K562 (cell line): ENCODE data around the gene TMC2. TPM values are rescaled to one million over a fixed set of nuclear protein-coding genes. Genes with fewer than 3 reads are reported as not detected.

Experiments
- ATF7 ChIP-seq: fragments of 450-650 bp; IDR thresholded peaks from 2 replicates; pipeline ENCODE4 v1.7.1; 2014; ENCODE audit warnings: mild to moderate bottlenecking, moderate library complexity
- BRF1 ChIP-seq: IDR thresholded peaks from 3 replicates; pipeline ENCODE4 v1.6.1; 2011; ENCODE audit warnings: borderline replicate concordance, mild to moderate bottlenecking; ENCODE audit not compliant: insufficient read length; ENCODE audit errors: extremely low read depth
- KAT7 ChIP-seq: sonication (generic); formaldehyde crosslinking; IDR thresholded peaks from 2 replicates; pipeline ENCODE4 v1.8.0; 2022; ENCODE audit warnings: missing genetic modification reagents, mild to moderate bottlenecking, borderline replicate concordance
- KHSRP ChIP-seq: fragments of 450-650 bp; IDR thresholded peaks from 2 replicates; pipeline ENCODE4 v1.6.1; 2017
- NCOA4 ChIP-seq: fragments of 450-650 bp; IDR thresholded peaks from 2 replicates; pipeline ENCODE4 v1.6.1; 2018; ENCODE audit warnings: mild to moderate bottlenecking; ENCODE audit not compliant: partially characterized antibody
- POLR2H ChIP-seq: IDR thresholded peaks from 2 replicates; pipeline ENCODE4 v1.6.1; 2016; ENCODE audit warnings: missing genetic modification characterization, low read depth, mild to moderate bottlenecking, control low read depth, missing compliant biosample characterization, moderate library complexity
- PYGO2 ChIP-seq: fragments of 450-650 bp; IDR thresholded peaks from 2 replicates; pipeline ENCODE4 v1.6.1; 2016; ENCODE audit warnings: mild to moderate bottlenecking, missing genetic modification characterization, moderate library complexity, missing compliant biosample characterization
- SAP30 ChIP-seq: fragments of 200-600 bp; sonication (generic); IDR thresholded peaks from 2 replicates; pipeline ENCODE4 v1.6.1; 2012; ENCODE audit warnings: borderline replicate concordance, low read depth, mild to moderate bottlenecking, moderate library complexity, low read length, control low read depth, inconsistent platforms; ENCODE audit not compliant: insufficient read depth, poor library complexity, severe bottlenecking
- SMARCA4 ChIP-seq: fragments of 450-650 bp; IDR thresholded peaks from 2 replicates; pipeline ENCODE4 v1.6.1; 2016
- ZFP30 ChIP-seq: fragments of 250-450 bp; sonication (Bioruptor Pico); IDR thresholded peaks from 2 replicates; pipeline ENCODE4 v1.8.0; 2022; ENCODE audit warnings: moderate library complexity, mild to moderate bottlenecking, inconsistent platforms, borderline replicate concordance
- polyA plus RNA-seq, 8 experiments: library from polyadenylated mRNA; depleted of rRNA in 4 of 8; stranded (reverse) in 5 of 8; unstranded in 3 of 8; fragments of >200 nt; fragmentation: Nextera tagmentation in 2 of 8; fragmentation: Illumina TruSeq in 1 of 8; extraction: Ambion mirVana in 2 of 8; extraction: Trizol in 1 of 8; gene quantifications; 2 replicates each; pipeline versions ENCODE4 v1.2.1 to v1.2.3, GENCODE V29; 2011 to 2014; ENCODE audit warnings: inconsistent platforms in 1 of 8, missing spikeins in 1 of 8
- total RNA-seq, 7 experiments: library from RNA; depleted of rRNA in 6 of 7; stranded (reverse); fragments of >200 nt in 6 of 7; fragmentation: Illumina TruSeq in 2 of 7; extraction: Trizol in 2 of 7; gene quantifications; 2 replicates each; pipeline versions ENCODE4 v1.2.1 to v1.2.3, GENCODE V29; 2011 to 2021; ENCODE audit warnings: low replicate concordance in 1 of 7
- TF ChIP-seq, protein P1 (sequence below), 2 experiments: fragments of 450-650 bp; IDR thresholded peaks; 2 replicates each; pipeline ENCODE4 v1.6.1; 2018; ENCODE audit warnings: mild to moderate bottlenecking in 2 of 2, low read depth in 1 of 2; ENCODE audit not compliant: partially characterized antibody in 2 of 2
- TF ChIP-seq, protein P2 (sequence below), 3 experiments: IDR thresholded peaks in 2 of 3; conservative IDR thresholded peaks in 1 of 3; 2 replicates each; pipeline ENCODE4 v1.5.1; 2011 to 2012; ENCODE audit warnings: low read length in 3 of 3, mild to moderate bottlenecking in 3 of 3, control low read depth in 2 of 3, improper control_type of control experiment in 1 of 3, inconsistent platforms in 1 of 3, low read depth in 1 of 3, mixed read lengths in 1 of 3, moderate library complexity in 1 of 3; ENCODE audit not compliant: insufficient read depth in 2 of 3

Gene TMC2
- total and polyA plus RNA-seq, 9 of the 15 experiments (the other 6 are each of a cell fraction or from before 2014, with no cell fraction given) = not detected

DNA sequence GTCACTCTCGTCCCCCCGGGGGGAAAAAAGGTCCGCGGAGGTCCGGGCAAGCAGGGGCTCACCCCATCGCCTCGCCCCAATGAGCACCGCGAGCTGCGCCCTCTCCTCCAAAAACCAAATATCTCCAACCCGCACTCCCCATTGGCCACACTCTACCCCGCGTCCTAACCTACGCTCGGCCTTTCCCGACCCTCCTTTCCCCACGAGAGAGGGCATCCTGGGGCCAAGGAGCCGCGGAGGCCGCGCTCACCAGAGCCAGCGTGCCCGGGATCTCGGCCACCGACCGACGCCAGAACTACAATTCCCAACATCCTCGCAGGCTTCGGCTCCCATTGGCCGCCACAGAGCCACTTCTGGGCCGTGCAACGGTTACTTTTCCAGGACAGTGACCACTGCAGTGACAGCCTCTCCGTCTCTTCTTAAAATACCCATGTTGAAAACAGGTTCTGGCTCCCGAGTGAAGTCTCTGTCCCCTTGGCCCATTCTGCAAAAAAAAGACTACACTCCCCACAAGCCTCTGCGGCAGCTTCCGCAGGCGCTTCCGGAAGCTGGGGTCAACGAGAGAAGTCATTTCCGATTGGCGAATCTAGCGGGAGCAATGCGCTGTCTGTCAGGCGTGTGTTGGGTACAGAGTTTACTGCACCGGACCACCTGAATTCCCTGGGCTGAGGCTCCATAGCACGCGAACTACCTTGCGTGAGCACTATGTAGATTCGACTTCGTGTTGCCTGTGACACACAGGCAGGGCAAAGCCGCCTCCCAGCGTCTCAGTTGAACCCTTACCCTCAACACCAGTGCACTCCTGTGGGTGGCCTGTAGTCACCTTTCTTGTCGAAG is 27.5 kb upstream of the TMC2 start, which contains the start of gene ZNF343 (continued):
- TF ChIP-seq, protein P1, sequence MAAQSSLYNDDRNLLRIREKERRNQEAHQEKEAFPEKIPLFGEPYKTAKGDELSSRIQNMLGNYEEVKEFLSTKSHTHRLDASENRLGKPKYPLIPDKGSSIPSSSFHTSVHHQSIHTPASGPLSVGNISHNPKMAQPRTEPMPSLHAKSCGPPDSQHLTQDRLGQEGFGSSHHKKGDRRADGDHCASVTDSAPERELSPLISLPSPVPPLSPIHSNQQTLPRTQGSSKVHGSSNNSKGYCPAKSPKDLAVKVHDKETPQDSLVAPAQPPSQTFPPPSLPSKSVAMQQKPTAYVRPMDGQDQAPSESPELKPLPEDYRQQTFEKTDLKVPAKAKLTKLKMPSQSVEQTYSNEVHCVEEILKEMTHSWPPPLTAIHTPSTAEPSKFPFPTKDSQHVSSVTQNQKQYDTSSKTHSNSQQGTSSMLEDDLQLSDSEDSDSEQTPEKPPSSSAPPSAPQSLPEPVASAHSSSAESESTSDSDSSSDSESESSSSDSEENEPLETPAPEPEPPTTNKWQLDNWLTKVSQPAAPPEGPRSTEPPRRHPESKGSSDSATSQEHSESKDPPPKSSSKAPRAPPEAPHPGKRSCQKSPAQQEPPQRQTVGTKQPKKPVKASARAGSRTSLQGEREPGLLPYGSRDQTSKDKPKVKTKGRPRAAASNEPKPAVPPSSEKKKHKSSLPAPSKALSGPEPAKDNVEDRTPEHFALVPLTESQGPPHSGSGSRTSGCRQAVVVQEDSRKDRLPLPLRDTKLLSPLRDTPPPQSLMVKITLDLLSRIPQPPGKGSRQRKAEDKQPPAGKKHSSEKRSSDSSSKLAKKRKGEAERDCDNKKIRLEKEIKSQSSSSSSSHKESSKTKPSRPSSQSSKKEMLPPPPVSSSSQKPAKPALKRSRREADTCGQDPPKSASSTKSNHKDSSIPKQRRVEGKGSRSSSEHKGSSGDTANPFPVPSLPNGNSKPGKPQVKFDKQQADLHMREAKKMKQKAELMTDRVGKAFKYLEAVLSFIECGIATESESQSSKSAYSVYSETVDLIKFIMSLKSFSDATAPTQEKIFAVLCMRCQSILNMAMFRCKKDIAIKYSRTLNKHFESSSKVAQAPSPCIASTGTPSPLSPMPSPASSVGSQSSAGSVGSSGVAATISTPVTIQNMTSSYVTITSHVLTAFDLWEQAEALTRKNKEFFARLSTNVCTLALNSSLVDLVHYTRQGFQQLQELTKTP (IDR thresholded peaks at IDR 0.05; ENCODE audit: low read depth in 1 of 2, partially characterized antibody in 2 of 2) = peak in 1 of 2 experiments; percentile 96
- TF ChIP-seq POLR2H = no peak; the same call in 1 of the 2 replicates
- TF ChIP-seq SMARCA4 = no peak
- TF ChIP-seq KAT7 (CRISPR knock-in tag) = peak; percentile 71; the same call in 1 of the 2 replicates
- no peak for TF ChIP-seq NCOA4
- TF ChIP-seq SAP30 = peak; percentile 69
- TF ChIP-seq PYGO2 (tag) = no peak
- TF ChIP-seq, protein P2, sequence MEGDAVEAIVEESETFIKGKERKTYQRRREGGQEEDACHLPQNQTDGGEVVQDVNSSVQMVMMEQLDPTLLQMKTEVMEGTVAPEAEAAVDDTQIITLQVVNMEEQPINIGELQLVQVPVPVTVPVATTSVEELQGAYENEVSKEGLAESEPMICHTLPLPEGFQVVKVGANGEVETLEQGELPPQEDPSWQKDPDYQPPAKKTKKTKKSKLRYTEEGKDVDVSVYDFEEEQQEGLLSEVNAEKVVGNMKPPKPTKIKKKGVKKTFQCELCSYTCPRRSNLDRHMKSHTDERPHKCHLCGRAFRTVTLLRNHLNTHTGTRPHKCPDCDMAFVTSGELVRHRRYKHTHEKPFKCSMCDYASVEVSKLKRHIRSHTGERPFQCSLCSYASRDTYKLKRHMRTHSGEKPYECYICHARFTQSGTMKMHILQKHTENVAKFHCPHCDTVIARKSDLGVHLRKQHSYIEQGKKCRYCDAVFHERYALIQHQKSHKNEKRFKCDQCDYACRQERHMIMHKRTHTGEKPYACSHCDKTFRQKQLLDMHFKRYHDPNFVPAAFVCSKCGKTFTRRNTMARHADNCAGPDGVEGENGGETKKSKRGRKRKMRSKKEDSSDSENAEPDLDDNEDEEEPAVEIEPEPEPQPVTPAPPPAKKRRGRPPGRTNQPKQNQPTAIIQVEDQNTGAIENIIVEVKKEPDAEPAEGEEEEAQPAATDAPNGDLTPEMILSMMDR (IDR thresholded peaks at IDR 0.05 in 2 of 3, conservative IDR thresholded peaks at IDR 0.05 in 1 of 3; ENCODE audit: insufficient read depth in 2 of 3, low read depth in 1 of 3, low read length in 3 of 3) = peak in 1 of 3 experiments; percentile 31; a peak in 2 of 6 replicates
- no peak for TF ChIP-seq KHSRP
- peak; percentile 49 for TF ChIP-seq ATF7
- TF ChIP-seq BRF1 = no peak
- no peak for TF ChIP-seq ZFP30 (CRISPR knock-in tag)
- TF ChIP-seq, all 486 proteins: peak for 74
